GM18502 (cell line): Measurements from ENCODE around the gene AGPS.
"Not testable (repeated sequence)": the region's sequence is repeated elsewhere in the genome, so short reads cannot be mapped to it uniquely, and the experiment has no call there.

Experiments
- ATAC-seq: cut with Tn5 transposase; IDR thresholded peaks from one replicate; pipeline ENCODE4 v1.9.1; 2021; ENCODE audit warnings: mild to moderate bottlenecking; ENCODE audit not compliant: unreplicated experiment, poor library complexity

The AGPS gene

GRCh38 chr2:177465400-177466138, 73.0 kb downstream of the AGPS start:
- no peak for ATAC-seq

GRCh38 chr2:177466337-177467195, 74.0 kb downstream of the AGPS start:
- no peak for ATAC-seq

- no peak for ATAC-seq
Observed at GRCh38 chr2:177467646-177468045, 75.1 kb downstream of the AGPS start.

GRCh38 chr2:177471990-177472389, 79.4 kb downstream of the AGPS start:
- no peak for ATAC-seq

- no peak for ATAC-seq
Observed at GRCh38 chr2:177474301-177474700, 81.7 kb downstream of the AGPS start.

GRCh38 chr2:177474998-177475397, 82.4 kb downstream of the AGPS start:
- ATAC-seq = no peak

- ATAC-seq = no peak
Observed at GRCh38 chr2:177476897-177477296, 84.3 kb downstream of the AGPS start.

GRCh38 chr2:177478029-177478428, 85.5 kb downstream of the AGPS start:
- ATAC-seq = no peak

GRCh38 chr2:177478907-177479306, 86.3 kb downstream of the AGPS start:
- ATAC-seq = no peak

- no peak for ATAC-seq
Observed at GRCh38 chr2:177482195-177482594, 89.6 kb downstream of the AGPS start.

- no peak for ATAC-seq
Observed at GRCh38 chr2:177483531-177483930, 91.0 kb downstream of the AGPS start.

GRCh38 chr2:177484180-177484795, 91.7 kb downstream of the AGPS start:
- ATAC-seq = no peak

GRCh38 chr2:177485657-177486056, 93.1 kb downstream of the AGPS start:
- ATAC-seq = not testable (repeated sequence)

GRCh38 chr2:177489719-177490301, 97.2 kb downstream of the AGPS start:
- no peak for ATAC-seq

- no peak for ATAC-seq
Observed at GRCh38 chr2:177495945-177496344, 103.4 kb downstream of the AGPS start.

- ATAC-seq = no peak
Observed at GRCh38 chr2:177496921-177497320, 104.3 kb downstream of the AGPS start.

- no peak for ATAC-seq
Observed at GRCh38 chr2:177501186-177501585, 108.6 kb downstream of the AGPS start.

- no peak for ATAC-seq
Observed at GRCh38 chr2:177506505-177506904, 113.9 kb downstream of the AGPS start.

GRCh38 chr2:177506998-177507397, 114.4 kb downstream of the AGPS start:
- ATAC-seq = no peak

- ATAC-seq = no peak
Observed at GRCh38 chr2:177516824-177517544, 124.4 kb downstream of the AGPS start.
